H1 (cell line): ENCODE data around the gene NLRP6. TPM values are rescaled to one million over a fixed set of nuclear protein-coding genes. Genes with fewer than 3 reads are reported as not detected.

Experiments used
- ATF3 ChIP-seq: IDR thresholded peaks from 2 replicates; pipeline ENCODE4 v1.6.1; 2011; ENCODE audit warnings: low read depth, mild to moderate bottlenecking, low read length; ENCODE audit not compliant: insufficient read depth
- BACH1 ChIP-seq: IDR thresholded peaks from 2 replicates; pipeline ENCODE4 v1.6.1; 2012; ENCODE audit warnings: low read length, improper control_type of control experiment
- CHD7 ChIP-seq: fragments of 300-600 bp; sonication (generic); IDR thresholded peaks from 2 replicates; pipeline ENCODE4 v1.7.1; 2012; ENCODE audit warnings: low read length, moderate library complexity, mild to moderate bottlenecking, inconsistent platforms; ENCODE audit not compliant: insufficient replicate concordance
- HDAC2 ChIP-seq, 2 experiments: fragments of 300-600 bp in 1 of 2; sonication (generic) in 1 of 2; IDR thresholded peaks; 2 replicates each; pipeline ENCODE4 v1.6.1; 2011 to 2012; ENCODE audit warnings: low read depth in 2 of 2, low read length in 2 of 2, mild to moderate bottlenecking in 2 of 2, moderate library complexity in 2 of 2, borderline replicate concordance in 1 of 2, inconsistent platforms in 1 of 2
- JUND ChIP-seq: IDR thresholded peaks from 2 replicates; pipeline ENCODE4 v1.6.1; 2011; ENCODE audit warnings: mild to moderate bottlenecking, improper control_type of control experiment, low read length
- KDM1A ChIP-seq: fragments of 200-600, 300-600 bp; sonication (generic); IDR thresholded peaks from 2 replicates; pipeline ENCODE4 v1.7.1; 2016; ENCODE audit warnings: mild to moderate bottlenecking, low read length, borderline replicate concordance
- MAFK ChIP-seq: IDR thresholded peaks from 2 replicates; pipeline ENCODE4 v1.6.1; 2012; ENCODE audit warnings: low read depth, mild to moderate bottlenecking, improper control_type of control experiment, low read length
- SIX5 ChIP-seq: IDR thresholded peaks from 2 replicates; pipeline ENCODE4 v1.6.1; 2011; ENCODE audit warnings: mild to moderate bottlenecking, low read depth, low read length
- polyA plus RNA-seq, 7 experiments: library from polyadenylated mRNA; depleted of rRNA in 3 of 7; stranded (reverse) in 5 of 7; unstranded in 2 of 7; fragments of >200 nt in 5 of 7; fragments of 200-250 nt in 2 of 7; gene quantifications; 1 replicate in 5 of 7; 2 replicates in 1 of 7; 4 replicates in 1 of 7; pipeline versions ENCODE4 v1.2.1 to v1.2.3, GENCODE V29; 2011 to 2013; ENCODE audit warnings: missing spikeins in 2 of 7, mixed read lengths in 2 of 7
- total RNA-seq: library from RNA; stranded (reverse); fragmentation: NEBNext Ultra II Directional; extraction: Animal tissue kit (Norgen Biotek cat#: 25700); gene quantifications from 2 replicates; pipeline ENCODE4 v1.2.1, GENCODE V29; 2021

The NLRP6 gene
- total and polyA plus RNA-seq, 2 of the 8 experiments (the other 6 are each of a cell fraction or from before 2014, with no cell fraction given) = not detected

GRCh38 chr11:272195-272930, 5.8 kb upstream of the NLRP6 start (continued):
- TF ChIP-seq CHD7 = no peak
- no peak for TF ChIP-seq JUND
- TF ChIP-seq MAFK = no peak
- no peak for TF ChIP-seq KDM1A
- TF ChIP-seq SIX5 = no peak
- no peak for TF ChIP-seq ATF3
- TF ChIP-seq HDAC2 (IDR thresholded peaks at IDR 0.05; ENCODE audit: borderline replicate concordance in 1 of 2, low read depth in 2 of 2, low read length in 2 of 2) = no peak
- TF ChIP-seq BACH1 = no peak
